IMR-90 (cell line): ENCODE results near the gene KCNJ16. TPM values are rescaled to one million over a fixed set of nuclear protein-coding genes. Genes with fewer than 3 reads are reported as not detected.

Source experiments
- ATAC-seq: fragments of 200-7000 bp; cut with Tn5 transposase; 2 replicates; pipeline ENCODE4 v1.9.1; 2020; ENCODE audit warnings: low read depth, mild to moderate bottlenecking, moderate library complexity
- BruUV-seq: library from RNA; stranded (reverse); fragments of 400-500 nt; replicated peaks from 2 replicates; lab custom pipeline; 2021; lab: Mats Ljungman, UMichigan
- CTCF ChIA-PET: fragments of 300-600 bp; formaldehyde crosslinking; extraction: SDS; loops from one replicate; lab custom pipeline; 2021; ENCODE audit warnings: antibody characterized with exemption; lab: Yijun Ruan, JAX
- POLR2A ChIA-PET: fragments of 300-600 bp; sonication (Branson Sonifier 250); formaldehyde crosslinking; loops from one replicate; lab custom pipeline; 2022; ENCODE audit warnings: antibody characterized with exemption; ENCODE audit not compliant: unreplicated experiment; lab: Charles Lee
- DNase-seq: peaks from one replicate; pipeline ENCODE4 v3.0.0; 2013
- H2AFZ ChIP-seq: replicated peaks from 2 replicates; pipeline ENCODE3; 2013; ENCODE audit warnings: low read length, mild to moderate bottlenecking; ENCODE audit not compliant: poor library complexity
- H2AK5ac ChIP-seq: 2 replicates; pipeline ENCODE4 v1.6.1; 2013; ENCODE audit warnings: low read depth, low read length, inconsistent platforms
- H2AK9ac ChIP-seq: replicated peaks from 2 replicates; pipeline ENCODE3; 2013; ENCODE audit warnings: mild to moderate bottlenecking, low read depth, low read length, moderate library complexity; ENCODE audit not compliant: poor library complexity
- H2BK120ac ChIP-seq: 2 replicates; pipeline ENCODE4 v1.6.1; 2013; ENCODE audit warnings: low read depth, low read length, inconsistent platforms
- H2BK15ac ChIP-seq: 3 replicates; pipeline ENCODE4 v1.6.1; 2013; ENCODE audit warnings: low read depth, low read length, inconsistent platforms
- H2BK20ac ChIP-seq: 2 replicates; pipeline ENCODE4 v1.6.1; 2013; ENCODE audit warnings: low read depth, mild to moderate bottlenecking, inconsistent platforms, low read length, moderate library complexity
- H2BK5ac ChIP-seq: 2 replicates; pipeline ENCODE4 v1.6.1; 2013; ENCODE audit warnings: mild to moderate bottlenecking, low read depth, low read length, inconsistent platforms; ENCODE audit not compliant: poor library complexity, severe bottlenecking
- H3K14ac ChIP-seq: replicated peaks from 2 replicates; pipeline ENCODE4 v1.6.1; 2013; ENCODE audit warnings: low read depth, low read length, inconsistent platforms
- H3K18ac ChIP-seq: 2 replicates; pipeline ENCODE4 v1.6.1; 2013; ENCODE audit warnings: low read depth, low read length, control low read depth
- H3K23ac ChIP-seq: 2 replicates; pipeline ENCODE4 v1.6.1; 2013; ENCODE audit warnings: low read depth, low read length, inconsistent platforms
- H3K27ac ChIP-seq: 2 replicates; pipeline ENCODE4 v1.5.1; 2013; ENCODE audit warnings: mild to moderate bottlenecking, control low read depth, low read length; ENCODE audit not compliant: insufficient read depth
- H3K27me3 ChIP-seq: 2 replicates; pipeline ENCODE4 v1.6.1; 2013; ENCODE audit warnings: low read length; ENCODE audit not compliant: control insufficient read depth, insufficient read depth
- H3K36me3 ChIP-seq: 2 replicates; pipeline ENCODE4 v1.6.1; 2013; ENCODE audit warnings: low read length, mixed read lengths; ENCODE audit not compliant: control insufficient read depth, insufficient read depth
- H3K4ac ChIP-seq: 2 replicates; pipeline ENCODE4 v1.6.1; 2013; ENCODE audit warnings: low read depth, low read length, inconsistent platforms
- H3K4me1 ChIP-seq: 2 replicates; pipeline ENCODE4 v1.6.1; 2013; ENCODE audit warnings: low read length, mixed read lengths; ENCODE audit not compliant: control insufficient read depth, insufficient read depth
- H3K4me2 ChIP-seq: 2 replicates; pipeline ENCODE4 v1.6.1; 2013; ENCODE audit warnings: low read depth, mild to moderate bottlenecking, control low read depth, low read length, moderate library complexity
- H3K4me3 ChIP-seq: 2 replicates; pipeline ENCODE4 v1.5.1; 2013; ENCODE audit warnings: low read depth, mild to moderate bottlenecking, control low read depth, low read length, moderate library complexity; ENCODE audit not compliant: insufficient read depth
- H3K56ac ChIP-seq: 2 replicates; pipeline ENCODE4 v1.6.1; 2013; ENCODE audit warnings: low read length, inconsistent platforms; ENCODE audit not compliant: insufficient read depth; ENCODE audit errors: extremely low read depth
- H3K79me1 ChIP-seq, 2 experiments: 2 replicates each; pipeline ENCODE4 v1.6.1; 2013; ENCODE audit warnings: low read length in 2 of 2, inconsistent platforms in 1 of 2, low read depth in 1 of 2
- H3K9ac ChIP-seq: 2 replicates; pipeline ENCODE4 v1.6.1; 2013; ENCODE audit warnings: low read depth, low read length, control low read depth
- H3K9me1 ChIP-seq: 2 replicates; pipeline ENCODE4 v1.6.1; 2013; ENCODE audit warnings: low read length, inconsistent platforms; ENCODE audit not compliant: insufficient read depth
- H3K9me3 ChIP-seq: 2 replicates; pipeline ENCODE4 v1.6.1; 2013; ENCODE audit warnings: low read length; ENCODE audit not compliant: control insufficient read depth, insufficient read depth
- H4K20me1 ChIP-seq: 2 replicates; pipeline ENCODE4 v1.6.1; 2013; ENCODE audit warnings: low read length, inconsistent platforms; ENCODE audit not compliant: insufficient read depth
- H4K5ac ChIP-seq: 2 replicates; pipeline ENCODE4 v1.6.1; 2013; ENCODE audit warnings: mild to moderate bottlenecking, low read depth, low read length, control low read depth
- H4K8ac ChIP-seq, 2 experiments: 2 replicates each; pipeline ENCODE4 v1.6.1; 2013; ENCODE audit warnings: low read depth in 2 of 2, low read length in 2 of 2, control low read depth in 1 of 2, inconsistent platforms in 1 of 2
- H4K91ac ChIP-seq: 2 replicates; pipeline ENCODE4 v1.6.1; 2013; ENCODE audit warnings: low read depth, low read length, inconsistent platforms; ENCODE audit not compliant: insufficient read depth
- BHLHE40 ChIP-seq: fragments of 150-350 bp; IDR thresholded peaks from 2 replicates; pipeline ENCODE4 v1.6.1; 2016; ENCODE audit warnings: mild to moderate bottlenecking, low read depth, low read length
- CEBPB ChIP-seq: IDR thresholded peaks from 2 replicates; pipeline ENCODE4 v1.6.1; 2012; ENCODE audit warnings: low read depth, low read length, improper control_type of control experiment
- CHD1 ChIP-seq: IDR thresholded peaks from 2 replicates; pipeline ENCODE4 v1.6.1; 2012; ENCODE audit warnings: low read depth, low read length, improper control_type of control experiment
- CTCF ChIP-seq: conservative IDR thresholded peaks from 2 replicates; pipeline ENCODE4 v1.5.1; 2012; ENCODE audit warnings: mild to moderate bottlenecking, low read depth, low read length, improper control_type of control experiment
- ELK1 ChIP-seq: fragments of 150-350 bp; IDR thresholded peaks from 2 replicates; pipeline ENCODE4 v1.6.1; 2016; ENCODE audit warnings: low read depth, mild to moderate bottlenecking, low read length, moderate library complexity, borderline replicate concordance
- FOS ChIP-seq: fragments of 150-350 bp; IDR thresholded peaks from 2 replicates; pipeline ENCODE4 v1.6.1; 2016; ENCODE audit warnings: low read depth, low read length
- MAFK ChIP-seq: IDR thresholded peaks from 2 replicates; pipeline ENCODE4 v1.6.1; 2012; ENCODE audit warnings: low read depth, low read length, improper control_type of control experiment
- MAZ ChIP-seq: IDR thresholded peaks from 2 replicates; pipeline ENCODE4 v1.6.1; 2012; ENCODE audit warnings: low read depth, mild to moderate bottlenecking, low read length, improper control_type of control experiment, moderate library complexity, borderline replicate concordance
- MXI1 ChIP-seq: IDR thresholded peaks from 2 replicates; pipeline ENCODE4 v1.6.1; 2012; ENCODE audit warnings: low read depth, mild to moderate bottlenecking, low read length, moderate library complexity, borderline replicate concordance
- NFE2L2 ChIP-seq: fragments of 150-350 bp; IDR thresholded peaks from 2 replicates; pipeline ENCODE4 v1.6.1; 2016; ENCODE audit warnings: low read depth, mild to moderate bottlenecking, low read length
- POLR2A ChIP-seq: IDR thresholded peaks from 2 replicates; pipeline ENCODE4 v1.6.1; 2012; ENCODE audit warnings: mild to moderate bottlenecking, low read depth, low read length
- RAD21 ChIP-seq: IDR thresholded peaks from 2 replicates; pipeline ENCODE4 v1.6.1; 2012; ENCODE audit warnings: low read length, improper control_type of control experiment
- RCOR1 ChIP-seq: IDR thresholded peaks from 2 replicates; pipeline ENCODE4 v1.6.1; 2012; ENCODE audit warnings: mild to moderate bottlenecking, low read length, improper control_type of control experiment; ENCODE audit not compliant: insufficient replicate concordance
- RFX5 ChIP-seq: IDR thresholded peaks from 2 replicates; pipeline ENCODE4 v1.8.0; 2012; ENCODE audit warnings: low read depth, mild to moderate bottlenecking, low read length, moderate library complexity
- SMC3 ChIP-seq: fragments of 150-350 bp; IDR thresholded peaks from 2 replicates; pipeline ENCODE4 v1.6.1; 2016; ENCODE audit warnings: low read depth, mild to moderate bottlenecking, antibody characterized with exemption, low read length, moderate library complexity
- USF2 ChIP-seq: fragments of 150-350 bp; IDR thresholded peaks from 2 replicates; pipeline ENCODE4 v1.6.1; 2017; ENCODE audit warnings: mild to moderate bottlenecking, antibody characterized with exemption, low read length, low read depth
- WGBS, 2 experiments: methylation state at CpG; one replicate each; pipeline versions ENCODE4 v1.1.5 to v1.1.7; 2013; ENCODE audit warnings: missing lambda C conversion rate in 2 of 2; ENCODE audit not compliant: insufficient read length in 1 of 2; ENCODE audit errors: extremely low coverage in 2 of 2; 5-methylcytosine and 5-hydroxymethylcytosine counted together
- dilution Hi-C: fragments of 300-500 bp; cut with HindIII; formaldehyde crosslinking; loops from one replicate; pipeline ENCODE4 v1.14.3; 2018; ENCODE audit warnings: low sequenced_read_pairs; ENCODE audit not compliant: unreplicated experiment
- in situ Hi-C: fragments of 300-500 bp; cut with MboI; formaldehyde crosslinking; loops from 3 replicates; pipeline ENCODE4 v1.14.3; 2019; ENCODE audit warnings: low sequenced_read_pairs, inconsistent platforms, mixed read lengths
- intact Hi-C: fragments of 100-400 bp; cut with micrococcal nuclease; formaldehyde crosslinking; loops from 2 replicates; pipeline ENCODE4 v1.10.0; 2022
- polyA plus RNA-seq, 3 experiments: library from polyadenylated mRNA; depleted of rRNA; stranded (reverse); fragments of >200 nt; gene quantifications; 2 replicates each; pipeline ENCODE4 v1.2.3, GENCODE V29; 2012; ENCODE audit warnings: low replicate concordance in 1 of 3
- total RNA-seq: library from RNA; depleted of rRNA; stranded (reverse); fragments of >200 nt; gene quantifications from 2 replicates; pipeline ENCODE4 v1.2.3, GENCODE V29; 2012

Gene KCNJ16
- total and polyA plus RNA-seq, 2 of the 4 experiments (the other 2 are of a cell fraction), result not detected

- intact Hi-C loops, result no loop called here
- no peak for ATAC-seq
Measured at GRCh38 chr17:70181376-70181775, 106.4 kb downstream of the KCNJ16 start.

More at GRCh38 chr17:70181376-70181775, 106.4 kb downstream of the KCNJ16 start:
- ChIA-PET POLR2A (no interaction called here), CTCF (interaction anchor here (1.0 kb wide), 1 partner anchor 9 kb away, joined by 3 read pairs; no protein-coding TSS in a partner anchor)
- Histone ChIP-seq H2BK120ac (no peak overlapping the region), H3K4me2 (no peak overlapping the region), H3K4ac (no peak overlapping the region), H3K27me3 (no peaks in the 10 kb centered on the region), H2BK20ac (no peak overlapping the region), H3K9ac (no peak overlapping the region), H3K36me3 (peaks cover 6% of the 10 kb centered on the region), H3K27ac (no peak overlapping the region), H4K91ac (no peak overlapping the region), H4K8ac (no peak overlapping the region), H3K9me3 (no peaks in the 10 kb centered on the region), H3K23ac (no peak overlapping the region), H3K18ac (no peak overlapping the region), H3K9me1 (no peaks in the 10 kb centered on the region), H3K14ac (no peak overlapping the region), H4K20me1 (no peaks in the 10 kb centered on the region), H3K4me3 (no peak overlapping the region), H2AFZ (no peak overlapping the region), H2AK5ac (no peak overlapping the region), H3K4me1 (no peaks in the 10 kb centered on the region), H2BK15ac (no peak overlapping the region), H3K56ac (no peak overlapping the region), H3K79me1 (no peaks in the 10 kb centered on the region), H2BK5ac (no peak overlapping the region), H4K5ac (no peak overlapping the region), H2AK9ac (no peak overlapping the region)
- BruUV-seq, result no TSS peak
- TF ChIP-seq CEBPB, result no peak
- no peak for TF ChIP-seq MAFK
- no peak for TF ChIP-seq CHD1
- no peak for TF ChIP-seq POLR2A
- TF ChIP-seq RFX5, result no peak
- no peak for TF ChIP-seq BHLHE40
- no peak for TF ChIP-seq FOS
- no peak for TF ChIP-seq NFE2L2
- no peak for TF ChIP-seq USF2
- TF ChIP-seq MXI1, result no peak
- no peak for TF ChIP-seq CTCF
- no peak for TF ChIP-seq ELK1
- no peak for TF ChIP-seq SMC3
- no peak for TF ChIP-seq MAZ
- no peak for TF ChIP-seq RAD21
- TF ChIP-seq RCOR1, result no peak
- in situ Hi-C loops (no loop called here), dilution Hi-C loops (no loop called here)
- WGBS, 2 experiments, result no CpG with 5 or more reads among the region's 5 CpGs
- no peak for DNase-seq
